OCI-LY1 (cell line): ENCODE results near the gene MAX.
A peak's percentile ranks its signal among the peaks of the same experiment; 100 is the strongest.

Experiments
- H2AFZ ChIP-seq: fragments of 200-600 bp; sonication (generic), shearing (Covaris generic); 2 replicates; pipeline ENCODE4 v1.6.0; 2014; ENCODE audit warnings: antibody characterized with exemption, mild to moderate bottlenecking, low read length
- H3F3A ChIP-seq: fragments of 200-600 bp; sonication (generic), shearing (Covaris generic); 2 replicates; pipeline ENCODE4 v1.6.0; 2014; ENCODE audit warnings: mild to moderate bottlenecking, antibody characterized with exemption, low read length, moderate library complexity; ENCODE audit not compliant: insufficient read depth
- H3K27ac ChIP-seq: fragments of 200-600 bp; sonication (generic); 2 replicates; pipeline ENCODE4 v1.5.1; 2014; ENCODE audit warnings: low read length, mixed run types, mild to moderate bottlenecking, low read depth; ENCODE audit not compliant: poor library complexity, severe bottlenecking
- H3K27me3 ChIP-seq: fragments of 200-600 bp; sonication (generic); 2 replicates; pipeline ENCODE4 v1.6.0; 2014; ENCODE audit warnings: antibody characterized with exemption, mild to moderate bottlenecking, low read length, moderate library complexity; ENCODE audit not compliant: insufficient read depth
- H3K36me3 ChIP-seq: fragments of 200-600 bp; sonication (generic); 2 replicates; pipeline ENCODE4 v1.6.1; 2014; ENCODE audit warnings: mild to moderate bottlenecking, antibody characterized with exemption, low read length, moderate library complexity, mixed read lengths; ENCODE audit not compliant: insufficient read depth
- H3K4me1 ChIP-seq: fragments of 200-600 bp; sonication (generic); 2 replicates; pipeline ENCODE4 v1.5.1; 2014; ENCODE audit warnings: mild to moderate bottlenecking, low read length, moderate library complexity; ENCODE audit not compliant: insufficient read depth, severe bottlenecking
- H3K4me2 ChIP-seq: fragments of 200-600 bp; sonication (generic), shearing (Covaris generic); 2 replicates; pipeline ENCODE4 v1.6.1; 2014; ENCODE audit warnings: low read length
- H3K4me3 ChIP-seq: fragments of 200-600 bp; sonication (generic); 2 replicates; pipeline ENCODE4 v1.5.1; 2014; ENCODE audit warnings: low read length, low read depth, mild to moderate bottlenecking, mixed read lengths; ENCODE audit not compliant: poor library complexity, severe bottlenecking
- H3K79me2 ChIP-seq: fragments of 200-600 bp; shearing (Covaris generic); 2 replicates; pipeline ENCODE4 v1.6.1; 2016; ENCODE audit warnings: mixed run types, low read length, mixed read lengths; ENCODE audit not compliant: insufficient read depth
- H3K9ac ChIP-seq: fragments of 200-600 bp; sonication (generic), shearing (Covaris generic); 2 replicates; pipeline ENCODE4 v1.6.1; 2014; ENCODE audit warnings: mild to moderate bottlenecking, low read length, mixed read lengths
- H3K9me2 ChIP-seq: fragments of 200-600 bp; sonication (generic), shearing (Covaris generic); 2 replicates; pipeline ENCODE4 v1.6.1; 2014; ENCODE audit warnings: low read depth, mild to moderate bottlenecking, low read length, mixed read lengths
- H3K9me3 ChIP-seq: fragments of 200-600 bp; shearing (Covaris generic); 2 replicates; pipeline ENCODE4 v1.6.1; 2014; ENCODE audit warnings: low read length, mixed read lengths
- H4K20me1 ChIP-seq: fragments of 200-600 bp; sonication (generic), shearing (Covaris generic); 2 replicates; pipeline ENCODE4 v1.6.0; 2016; ENCODE audit warnings: mild to moderate bottlenecking, low read length; ENCODE audit not compliant: insufficient read depth
- EZH2 ChIP-seq: fragments of 200-600 bp; sonication (generic), shearing (Covaris generic); IDR thresholded peaks from 2 replicates; pipeline ENCODE4 v1.8.0; 2017; ENCODE audit warnings: borderline replicate concordance, mixed run types, mild to moderate bottlenecking, antibody characterized with exemption, low read length, moderate library complexity, mixed read lengths
- TF ChIP-seq, protein P1 (sequence below): fragments of 200-600 bp; sonication (generic), shearing (Covaris generic); IDR thresholded peaks from 2 replicates; pipeline ENCODE4 v1.5.1; 2017; ENCODE audit warnings: mild to moderate bottlenecking, antibody characterized with exemption, low read length, moderate library complexity, mixed read lengths

The MAX gene

DNA sequence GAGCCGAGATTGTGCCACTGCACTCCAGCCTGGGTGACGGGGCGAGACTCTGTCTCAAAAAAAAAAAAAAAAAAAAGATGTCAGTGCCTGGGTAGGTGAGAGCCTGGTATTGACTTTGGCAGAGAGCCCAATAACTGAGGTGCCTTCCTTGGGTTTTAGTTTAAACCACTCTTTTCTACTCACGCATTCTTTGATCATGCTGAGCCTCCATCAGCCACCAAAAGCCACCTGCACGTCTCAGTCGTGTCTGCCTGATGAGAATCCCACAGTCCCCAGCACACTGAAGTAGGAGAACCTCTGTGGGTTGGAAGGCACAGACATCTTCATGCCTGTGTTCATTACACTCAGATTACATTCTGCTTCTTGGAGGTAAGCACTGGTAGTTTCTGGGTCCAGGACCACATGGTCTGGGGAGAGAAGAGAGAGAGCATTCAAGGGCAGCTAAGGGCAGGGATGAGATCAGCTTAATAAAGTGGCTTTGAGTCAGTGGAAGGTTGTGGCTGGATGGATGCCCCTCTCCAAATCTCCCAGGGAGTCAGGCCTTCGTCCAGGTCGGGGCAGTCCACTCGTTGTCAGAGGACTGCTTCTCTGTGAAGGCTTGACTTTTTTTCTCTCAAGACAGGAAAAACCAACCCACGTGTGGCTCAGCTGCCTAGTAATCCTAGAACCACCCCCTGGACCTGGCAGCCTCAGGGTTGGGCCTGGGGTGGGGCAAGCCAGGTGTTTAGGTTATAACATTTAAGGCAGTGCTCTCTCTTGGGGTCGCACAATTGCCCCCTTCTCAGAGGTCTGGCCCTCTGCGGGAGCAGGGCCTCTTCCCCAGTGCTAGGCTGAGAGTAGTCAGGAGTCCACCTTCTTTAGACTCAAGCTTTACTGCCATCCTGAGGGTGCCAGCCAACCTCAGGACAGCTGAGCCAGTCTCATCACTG, 32.6 kb upstream of the MAX start:
- peak overlapping the region; percentile 32; the same call in 1 of the 2 replicates for H3K9ac ChIP-seq
- no peaks in the 10 kb centered on the region for H3K36me3 ChIP-seq
- H4K20me1 ChIP-seq: no peaks in the 10 kb centered on the region
- H3F3A ChIP-seq: no peaks in the 10 kb centered on the region
- H3K9me3 ChIP-seq: no peaks in the 10 kb centered on the region
- H3K27ac ChIP-seq: peak overlapping the region; percentile 77
- no peaks in the 10 kb centered on the region for H3K9me2 ChIP-seq
- H3K4me1 ChIP-seq: peaks cover 31% of the 10 kb centered on the region
- no peaks in the 10 kb centered on the region for H3K27me3 ChIP-seq
- peak overlapping the region; percentile 14 for H3K4me3 ChIP-seq
- peak overlapping the region; percentile 42; the same call in 1 of the 2 replicates for H3K4me2 ChIP-seq
- H2AFZ ChIP-seq: no peak overlapping the region
- no peaks in the 10 kb centered on the region for H3K79me2 ChIP-seq
- TF ChIP-seq, protein P1, sequence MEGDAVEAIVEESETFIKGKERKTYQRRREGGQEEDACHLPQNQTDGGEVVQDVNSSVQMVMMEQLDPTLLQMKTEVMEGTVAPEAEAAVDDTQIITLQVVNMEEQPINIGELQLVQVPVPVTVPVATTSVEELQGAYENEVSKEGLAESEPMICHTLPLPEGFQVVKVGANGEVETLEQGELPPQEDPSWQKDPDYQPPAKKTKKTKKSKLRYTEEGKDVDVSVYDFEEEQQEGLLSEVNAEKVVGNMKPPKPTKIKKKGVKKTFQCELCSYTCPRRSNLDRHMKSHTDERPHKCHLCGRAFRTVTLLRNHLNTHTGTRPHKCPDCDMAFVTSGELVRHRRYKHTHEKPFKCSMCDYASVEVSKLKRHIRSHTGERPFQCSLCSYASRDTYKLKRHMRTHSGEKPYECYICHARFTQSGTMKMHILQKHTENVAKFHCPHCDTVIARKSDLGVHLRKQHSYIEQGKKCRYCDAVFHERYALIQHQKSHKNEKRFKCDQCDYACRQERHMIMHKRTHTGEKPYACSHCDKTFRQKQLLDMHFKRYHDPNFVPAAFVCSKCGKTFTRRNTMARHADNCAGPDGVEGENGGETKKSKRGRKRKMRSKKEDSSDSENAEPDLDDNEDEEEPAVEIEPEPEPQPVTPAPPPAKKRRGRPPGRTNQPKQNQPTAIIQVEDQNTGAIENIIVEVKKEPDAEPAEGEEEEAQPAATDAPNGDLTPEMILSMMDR: no peak
- no peak for TF ChIP-seq EZH2

DNA sequence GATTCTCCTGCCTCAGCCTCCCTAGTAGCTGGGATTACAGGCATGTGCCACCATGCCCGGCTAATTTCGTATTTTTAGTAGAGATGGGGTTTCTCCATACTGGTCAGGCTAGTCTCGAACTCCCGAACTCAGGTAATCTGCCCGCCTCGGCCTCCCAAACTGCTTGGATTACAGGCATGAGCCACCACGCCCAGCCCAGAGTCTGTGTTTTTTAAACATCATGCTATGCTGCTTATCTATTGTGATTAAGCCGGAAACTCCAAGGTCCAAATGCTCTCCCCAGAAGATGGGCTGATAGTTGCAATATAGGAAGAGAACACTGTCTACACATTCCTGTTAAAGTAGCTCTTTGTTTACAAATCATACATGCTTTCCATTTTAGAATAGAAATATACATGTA, 30.5 kb upstream of the MAX start:
- Histone ChIP-seq H3K9me2 (no peaks in the 10 kb centered on the region), H3K4me3 (no peak overlapping the region), H3K4me2 (no peak overlapping the region), H3F3A (no peaks in the 10 kb centered on the region), H2AFZ (no peak overlapping the region), H3K36me3 (no peaks in the 10 kb centered on the region), H3K27ac (no peak overlapping the region), H4K20me1 (no peaks in the 10 kb centered on the region), H3K27me3 (no peaks in the 10 kb centered on the region), H3K4me1 (peaks cover 31% of the 10 kb centered on the region), H3K9ac (no peak overlapping the region), H3K79me2 (no peaks in the 10 kb centered on the region), H3K9me3 (no peaks in the 10 kb centered on the region)
- no peak for TF ChIP-seq EZH2
- TF ChIP-seq, protein P1: no peak

DNA sequence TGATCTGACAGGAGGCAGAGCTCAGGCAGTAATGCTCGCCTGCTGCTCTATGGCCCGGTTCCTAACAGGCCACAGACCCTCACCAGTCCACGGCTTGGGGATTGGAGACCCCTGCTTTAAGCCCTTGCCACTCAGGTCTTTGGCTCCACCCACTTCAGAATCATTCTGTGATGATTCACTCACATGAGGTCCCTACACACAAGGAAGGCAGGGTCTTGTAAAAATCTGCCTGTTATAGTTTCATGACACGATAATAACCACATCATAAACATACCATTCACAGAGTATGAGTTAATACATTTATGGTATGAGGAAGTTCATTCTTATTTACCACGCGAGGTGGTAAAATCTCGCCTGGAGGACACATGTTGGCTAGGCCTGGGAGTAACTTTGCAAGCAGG, 29.0 kb upstream of the MAX start:
- H3K4me1 ChIP-seq: peaks cover 29% of the 10 kb centered on the region
- TF ChIP-seq, protein P1: no peak
- TF ChIP-seq EZH2: no peak
- 0 out of 2 replicates have a peak overlapping the region, but pooled peaks have one; percentile 71 for H2AFZ ChIP-seq

More for the DNA sequence above, 29.0 kb upstream of the MAX start:
- no peaks in the 10 kb centered on the region for H3K27me3 ChIP-seq
- H3K9ac ChIP-seq: no peak overlapping the region
- H3K79me2 ChIP-seq: no peaks in the 10 kb centered on the region
- no peaks in the 10 kb centered on the region for H3K36me3 ChIP-seq
- no peak overlapping the region for H3K27ac ChIP-seq
- H3K4me2 ChIP-seq: no peak overlapping the region
- no peaks in the 10 kb centered on the region for H3F3A ChIP-seq
- H3K9me3 ChIP-seq: no peaks in the 10 kb centered on the region
- H4K20me1 ChIP-seq: no peaks in the 10 kb centered on the region
- H3K4me3 ChIP-seq: no peak overlapping the region
- no peaks in the 10 kb centered on the region for H3K9me2 ChIP-seq
